ENCODE data around the gene HNRNPU.

The HNRNPU gene

DNA sequence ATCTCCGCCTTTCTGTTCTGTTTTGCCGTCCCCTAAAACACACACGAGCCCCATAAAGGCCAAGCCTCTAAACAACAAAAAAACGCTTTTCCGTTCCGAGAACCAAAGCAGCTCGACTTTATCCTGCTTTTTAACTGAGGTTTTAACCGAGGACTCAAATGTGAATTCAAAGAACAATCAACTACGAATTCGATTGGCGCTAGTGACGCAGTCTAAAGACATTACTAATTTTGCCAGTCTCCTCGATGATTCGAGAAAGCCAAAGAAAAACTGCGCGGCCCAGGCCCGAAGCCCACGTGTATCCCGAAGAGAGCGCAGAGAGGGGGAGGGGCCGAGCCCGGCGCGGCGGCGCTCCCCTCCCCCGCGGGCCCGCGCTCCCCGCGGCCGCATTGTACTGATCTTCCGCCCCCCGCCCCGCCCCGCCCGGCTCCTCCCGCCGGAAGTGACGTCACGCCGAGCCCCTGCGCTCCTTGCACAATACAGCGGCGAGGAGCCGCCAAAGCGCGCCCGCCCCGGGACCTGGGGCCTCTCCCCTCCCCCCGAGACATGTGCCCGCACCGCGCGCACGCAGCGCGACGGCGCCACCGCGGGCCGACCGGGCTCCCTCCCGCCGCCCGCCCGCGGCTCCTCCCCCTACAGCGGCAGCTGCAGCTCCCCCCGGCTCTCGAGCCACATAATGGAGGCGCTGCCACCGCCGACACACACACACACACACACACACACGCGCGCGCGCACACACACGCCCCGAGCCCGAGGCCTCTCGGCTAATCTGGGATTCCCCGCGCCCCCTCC lies 1.4 kb downstream of the HNRNPU start:
- DNase-seq: peak; percentile 91 to 96 (median 96)

- DNase-seq: no peak
These were observed 2.0 kb downstream of the HNRNPU start for GRCh38 chr1:244862354-244862698.

GRCh38 chr1:244861683-244862082 lies 2.7 kb downstream of the HNRNPU start:
- DNase-seq: no peak

DNA sequence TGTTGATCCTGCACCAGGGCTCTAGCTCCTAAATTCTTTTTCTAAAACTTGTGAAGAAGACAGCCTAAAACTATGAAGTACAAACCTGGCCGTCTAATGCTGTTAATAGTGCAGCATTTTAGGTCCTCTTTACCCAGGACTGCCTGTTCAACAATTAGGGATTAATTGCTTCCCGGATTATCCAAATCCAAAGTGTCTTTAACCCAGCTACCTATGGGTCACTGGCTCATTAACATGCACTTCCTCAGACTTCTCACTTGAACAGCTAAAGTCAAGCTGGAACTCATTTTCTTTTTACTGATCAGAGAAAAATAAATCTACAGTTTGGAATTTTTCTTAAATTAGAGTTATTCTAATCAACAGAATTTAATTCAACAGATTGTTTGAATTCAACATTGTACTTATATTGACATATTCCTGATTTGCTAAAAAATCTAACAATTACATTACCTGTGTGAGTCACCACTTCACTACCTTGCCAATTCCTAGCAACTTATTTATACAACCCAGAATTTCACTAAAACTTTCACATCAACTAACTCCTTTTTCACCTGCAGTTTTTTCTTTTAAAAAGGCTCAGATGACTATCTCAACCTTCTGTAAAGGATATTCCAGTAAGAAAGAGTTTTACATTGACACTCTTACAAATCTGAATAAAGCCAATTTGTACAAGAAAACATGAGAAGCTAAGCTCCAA lies 3.3 kb downstream of the HNRNPU start:
- DNase-seq: no peak

DNA sequence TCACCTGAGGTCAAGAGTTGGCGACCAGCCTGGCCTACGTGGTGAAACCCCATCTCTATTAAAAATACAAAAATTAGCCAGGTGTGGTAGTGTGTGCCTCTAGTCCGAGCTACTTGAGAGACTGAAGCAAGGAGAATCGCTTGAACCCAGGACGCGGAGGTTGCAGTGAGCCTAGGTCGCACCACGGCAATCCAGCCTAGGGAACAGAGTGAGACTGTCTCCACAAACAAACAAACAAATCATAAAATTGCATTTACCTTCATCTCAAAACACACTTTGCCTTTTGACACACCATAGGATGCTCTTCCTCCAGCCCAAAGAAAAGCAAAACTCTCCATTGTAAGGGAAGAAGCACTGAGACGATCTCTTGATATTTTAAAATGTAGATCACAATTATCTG lies 4.3 kb downstream of the HNRNPU start:
- no peak for DNase-seq

DNA sequence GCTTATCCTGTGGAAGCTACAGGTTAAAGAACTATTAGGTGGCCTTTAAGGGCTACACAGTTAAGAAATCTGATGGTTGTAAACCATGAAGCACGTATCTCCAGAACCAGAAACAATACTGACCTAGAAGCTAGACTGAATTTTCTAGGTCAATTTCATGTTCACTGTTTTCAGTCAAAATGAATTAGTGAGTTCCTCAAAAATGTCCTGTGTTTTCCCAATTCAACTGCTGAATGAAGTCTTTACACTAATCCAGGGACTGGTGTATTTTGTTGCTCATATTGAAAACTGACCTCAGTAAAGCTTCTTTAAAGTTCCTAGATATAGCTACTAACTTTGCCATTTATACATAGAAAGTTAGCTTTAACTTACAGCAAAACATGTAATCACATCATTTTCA lies 6.0 kb downstream of the HNRNPU start:
- no peak for DNase-seq

GRCh38 chr1:244857761-244858160 lies 6.6 kb downstream of the HNRNPU start:
- no peak for DNase-seq

DNA sequence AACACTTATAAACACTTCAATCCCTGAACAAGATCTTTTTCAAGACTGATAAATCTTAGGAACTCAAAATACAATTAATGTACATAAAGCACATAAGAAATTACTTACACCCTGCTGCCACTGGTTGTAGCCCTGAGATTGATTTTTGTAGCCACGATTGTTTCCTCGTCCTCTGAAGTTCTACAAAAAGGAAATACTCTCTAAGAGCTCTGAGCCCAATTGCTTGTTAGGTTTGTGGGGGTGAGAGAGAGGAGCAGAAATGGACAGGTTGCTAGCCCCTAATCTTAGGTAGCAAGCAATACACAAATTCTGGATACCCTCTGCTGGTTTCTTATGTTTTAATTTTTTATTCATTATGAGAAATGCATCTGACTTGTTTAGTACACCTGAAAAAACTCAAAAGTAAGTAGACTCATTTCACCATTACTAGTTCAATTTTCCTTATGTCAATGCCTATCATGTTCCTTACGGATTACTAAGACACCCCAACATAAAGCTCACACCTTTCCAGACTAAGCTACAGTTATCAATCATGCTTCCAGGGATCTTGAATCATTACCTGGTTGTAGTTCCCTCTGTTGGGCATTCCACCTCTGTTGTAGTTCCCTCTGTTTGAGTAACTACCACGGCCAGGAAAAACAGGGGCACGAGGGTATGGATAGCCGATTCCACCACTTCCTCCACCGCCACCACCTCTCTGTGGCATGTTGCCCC lies 9.3 kb downstream of the HNRNPU start:
- DNase-seq: no peak

DNA sequence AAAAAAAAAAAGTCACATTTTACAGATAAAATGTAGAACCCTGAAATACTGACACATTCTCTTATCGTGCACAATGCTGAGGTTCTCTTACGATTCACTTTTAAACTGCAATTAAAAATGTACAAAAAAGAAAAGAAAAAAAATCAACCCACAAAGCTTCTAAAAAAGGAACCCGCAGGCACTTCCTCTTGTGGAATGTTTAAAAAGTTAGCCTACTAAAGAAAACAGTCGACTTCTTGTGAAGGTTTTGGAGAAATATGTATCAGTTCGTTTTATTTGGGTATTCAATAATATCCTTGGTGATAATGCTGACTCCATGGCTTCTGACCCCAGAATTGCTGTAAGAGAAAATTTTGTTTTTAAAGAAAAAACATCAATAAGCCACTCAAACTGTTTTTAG lies 10.2 kb downstream of the HNRNPU start:
- no peak for DNase-seq

DNA sequence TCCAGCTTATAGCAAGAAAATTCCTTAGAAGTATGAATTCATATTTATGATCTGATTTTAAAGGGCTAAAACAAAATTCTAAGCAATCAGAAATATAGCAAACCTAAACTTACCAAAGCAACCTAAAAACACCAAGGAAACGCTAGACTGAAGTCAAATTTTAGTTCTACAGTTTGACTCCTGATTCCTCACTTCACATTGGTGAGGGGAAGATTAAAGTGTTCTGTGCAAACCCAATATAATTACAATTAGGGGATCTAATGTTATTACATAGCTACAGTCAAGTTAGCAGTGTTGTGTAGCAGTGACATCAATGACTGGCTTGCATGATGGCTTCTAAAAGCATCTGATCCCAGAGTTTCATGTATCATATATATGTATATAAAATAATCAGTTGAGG lies 11.6 kb downstream of the HNRNPU start:
- DNase-seq: no peak

- DNase-seq: no peak
These were observed 12.7 kb downstream of the HNRNPU start for GRCh38 chr1:244851546-244852231.

DNA sequence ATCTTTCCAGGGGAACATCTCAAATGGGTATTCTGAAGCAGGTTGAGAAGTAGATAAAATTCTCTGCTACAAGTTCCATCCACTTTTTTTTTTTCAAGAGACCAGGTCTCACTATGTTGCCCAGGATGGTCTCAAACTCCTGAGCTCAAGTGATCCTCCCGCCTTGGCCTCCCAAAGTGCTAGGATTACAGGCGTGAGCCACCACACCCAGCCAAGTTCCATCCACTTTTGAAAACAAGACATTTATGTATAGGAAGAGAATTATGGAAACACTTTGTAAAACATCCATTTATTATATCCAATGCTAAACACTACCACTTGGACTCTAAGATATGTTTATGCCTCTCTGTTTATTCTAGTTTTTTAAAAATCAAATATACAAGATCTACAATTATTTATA lies 13.4 kb downstream of the HNRNPU start:
- DNase-seq: no peak

DNA sequence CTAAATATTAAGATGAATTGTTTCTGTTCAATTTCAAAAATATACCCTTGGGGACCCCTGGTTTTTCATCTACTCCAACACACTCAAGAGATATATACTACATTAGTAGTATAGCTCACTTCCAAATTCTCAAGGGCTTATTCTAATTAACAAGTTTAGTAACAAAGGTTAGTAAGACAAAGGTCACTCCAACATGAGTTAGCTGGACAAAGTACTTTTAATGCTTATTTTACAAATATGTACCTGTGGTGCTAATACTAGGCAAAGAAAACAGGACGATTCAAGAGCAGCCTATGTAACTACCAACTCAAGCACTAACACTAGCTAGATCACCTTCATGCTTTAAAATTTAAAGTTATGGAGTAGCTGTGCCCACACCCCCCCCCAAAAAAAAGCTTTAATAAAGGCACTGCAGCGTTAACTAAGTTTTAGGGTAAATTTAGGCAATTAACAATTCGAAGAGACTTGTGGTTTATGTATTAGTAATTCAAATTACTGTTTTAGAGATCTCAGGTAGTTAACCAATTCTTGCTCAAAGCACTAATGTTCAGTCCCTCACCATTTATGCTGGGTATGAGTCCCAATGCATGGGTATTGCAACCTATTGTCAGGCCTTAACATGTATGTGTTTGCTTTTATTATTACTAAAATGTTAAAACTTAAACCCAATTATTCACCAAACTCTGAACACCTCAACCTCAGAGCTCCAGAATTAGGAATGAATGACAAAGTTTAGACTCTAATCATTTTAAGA lies 14.1 kb downstream of the HNRNPU start:
- no peak for DNase-seq

GRCh38 chr1:244849189-244849866 lies 15.0 kb downstream of the HNRNPU start:
- DNase-seq: no peak

- DNase-seq: no peak
These were observed 17.7 kb downstream of the HNRNPU start for GRCh38 chr1:244846653-244847052.

- no peak for DNase-seq
These were observed 19.9 kb downstream of the HNRNPU start for GRCh38 chr1:244844155-244845121.

DNA sequence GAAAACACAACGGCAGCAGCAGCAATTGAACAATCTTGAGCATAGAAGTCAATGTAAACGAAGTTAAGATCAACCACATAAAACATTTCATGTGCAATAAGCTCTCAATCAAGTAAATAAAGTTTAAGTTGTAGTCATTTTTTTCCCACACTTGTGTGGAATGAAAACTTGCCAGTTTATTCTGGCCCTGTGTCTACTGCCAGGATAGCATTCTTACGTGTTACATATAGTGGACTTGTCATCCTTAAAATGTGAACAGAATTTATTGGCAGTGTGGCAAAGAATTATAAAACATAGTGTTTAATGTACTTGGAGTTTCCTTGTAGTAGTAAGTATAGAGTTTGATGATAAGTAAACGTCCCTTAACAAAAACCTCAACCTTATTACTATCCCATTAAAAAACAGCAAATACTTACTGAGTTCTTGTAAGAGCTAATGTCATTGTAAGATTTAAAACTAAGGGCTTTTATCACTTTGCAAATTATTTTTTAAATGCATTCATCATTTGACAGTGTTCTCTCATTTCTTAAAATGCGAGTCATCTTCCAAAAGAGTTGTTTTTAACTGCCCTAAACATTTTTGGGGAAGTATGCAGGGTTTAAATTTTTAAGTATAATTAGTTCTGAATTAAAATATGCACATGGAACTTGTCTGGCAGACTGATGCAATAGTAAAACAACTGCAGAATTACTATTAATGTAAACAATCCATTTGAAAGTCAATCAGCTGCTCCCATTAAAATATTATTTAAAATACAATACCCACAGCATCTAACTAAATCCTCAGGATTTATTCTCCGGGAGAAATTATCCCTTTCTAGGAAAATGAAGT lies 21.0 kb downstream of the HNRNPU start:
- DNase-seq: no peak

- no peak for DNase-seq
These were observed 22.9 kb downstream of the HNRNPU start for GRCh38 chr1:244841273-244841927.

- DNase-seq: no peak
These were observed 24.0 kb downstream of the HNRNPU start for GRCh38 chr1:244840219-244840794.
